NCI-H2196 (cell line): ENCODE measurements around the gene YIF1A.
"Not testable (repeated sequence)": the region's sequence is repeated elsewhere in the genome, so short reads cannot be mapped to it uniquely, and the experiment has no call there.

Experiments used
- DNase-seq: peaks from one replicate; lab custom pipeline; 2025; ENCODE audit not compliant: unreplicated experiment; lab: John Stamatoyannopoulos, UW

Gene YIF1A

GRCh38 chr11:66311965-66312548, 23.1 kb upstream of the YIF1A start:
- DNase-seq = peak; percentile 97

- DNase-seq = no peak
Measured at GRCh38 chr11:66311470-66311964, 22.6 kb upstream of the YIF1A start.

GRCh38 chr11:66310803-66311440, 22.0 kb upstream of the YIF1A start:
- not testable (repeated sequence) for DNase-seq

- DNase-seq = no peak
Measured at GRCh38 chr11:66310324-66310723, 21.4 kb upstream of the YIF1A start.

- DNase-seq = no peak
Measured at GRCh38 chr11:66309475-66309874, 20.5 kb upstream of the YIF1A start.

GRCh38 chr11:66302656-66303055, 13.7 kb upstream of the YIF1A start:
- DNase-seq = no peak

- DNase-seq = no peak
Measured at GRCh38 chr11:66299186-66299585, 10.2 kb upstream of the YIF1A start.

- no peak for DNase-seq
Measured at GRCh38 chr11:66297610-66298009, 8.7 kb upstream of the YIF1A start.

- no peak for DNase-seq
Measured at GRCh38 chr11:66294626-66295620, 6.0 kb upstream of the YIF1A start.

- DNase-seq = no peak
Measured at GRCh38 chr11:66293777-66294625, 5.1 kb upstream of the YIF1A start.

- DNase-seq = no peak
Measured at GRCh38 chr11:66293352-66293751, 4.4 kb upstream of the YIF1A start.

- DNase-seq = no peak
Measured at GRCh38 chr11:66292543-66293332, 3.8 kb upstream of the YIF1A start.

- peak; percentile 53 for DNase-seq
Measured at GRCh38 chr11:66291706-66292542, 3.0 kb upstream of the YIF1A start, which contains the start of gene TMEM151A. Gene TMEM151A (plus strand): TSS chr11:66291894. CDS start chr11:66292014, 120 bp downstream.

GRCh38 chr11:66291303-66291705, 2.4 kb upstream of the YIF1A start:
- no peak for DNase-seq

GRCh38 chr11:66290330-66290621, 1.3 kb upstream of the YIF1A start:
- DNase-seq = no peak

GRCh38 chr11:66289548-66290329, 796 bp upstream of the YIF1A start:
- DNase-seq = no peak

- DNase-seq = no peak
Measured at GRCh38 chr11:66287889-66288670, 863 bp downstream of the YIF1A start.
